Neural progenitor cell (in vitro differentiated cells): ENCODE results near the gene DNAH7. TPM values are rescaled to one million over a fixed set of nuclear protein-coding genes. Genes with fewer than 3 reads are reported as not detected.

Experiments used
- DNase-seq: peaks from one replicate; pipeline ENCODE4 v3.0.0-alpha.2; 2016; ENCODE audit warnings: low spot score
- H2AFZ ChIP-seq: fragments of 200-600 bp; sonication (generic); replicated peaks from 2 replicates; pipeline ENCODE4 v1.6.1; 2016; ENCODE audit warnings: antibody characterized with exemption
- H3F3A ChIP-seq: fragments of 200-600 bp; sonication (generic); 2 replicates; pipeline ENCODE4 v1.6.1; 2016; ENCODE audit warnings: antibody characterized with exemption, low read depth
- H3K27ac ChIP-seq: fragments of 200-600 bp; sonication (generic); 2 replicates; pipeline ENCODE4 v1.5.1; 2016; ENCODE audit warnings: mild to moderate bottlenecking
- H3K27me3 ChIP-seq: fragments of 200-600 bp; sonication (generic); 2 replicates; pipeline ENCODE4 v1.6.1; 2016; ENCODE audit warnings: mild to moderate bottlenecking, moderate library complexity
- H3K36me3 ChIP-seq: fragments of 200-600 bp; sonication (generic); 2 replicates; pipeline ENCODE4 v1.5.1; 2016
- H3K4me1 ChIP-seq: fragments of 200-600 bp; sonication (generic); 2 replicates; pipeline ENCODE4 v1.6.1; 2016; ENCODE audit warnings: mixed run types
- H3K4me2 ChIP-seq: fragments of 200-600 bp; sonication (generic); 2 replicates; pipeline ENCODE4 v1.6.1; 2016
- H3K4me3 ChIP-seq: fragments of 200-600 bp; sonication (generic); 2 replicates; pipeline ENCODE4 v1.5.1; 2016
- H3K79me2 ChIP-seq: fragments of 200-600 bp; sonication (generic); 2 replicates; pipeline ENCODE4 v1.6.1; 2016; ENCODE audit warnings: low read depth
- H3K9ac ChIP-seq: fragments of 200-600 bp; sonication (generic); 2 replicates; pipeline ENCODE4 v1.6.1; 2016
- H3K9me3 ChIP-seq: fragments of 200-600 bp; sonication (generic); 2 replicates; pipeline ENCODE4 v1.5.1; 2016; ENCODE audit warnings: low read depth
- H4K20me1 ChIP-seq: fragments of 200-600 bp; sonication (generic); 2 replicates; pipeline ENCODE4 v1.6.1; 2016; ENCODE audit warnings: low read depth
- H3K27ac Mint-ChIP-seq: 3 replicates; pipeline ENCODE4 v1.8.0; 2021; ENCODE audit warnings: mixed read lengths
- H3K27me3 Mint-ChIP-seq: 2 replicates; pipeline ENCODE4 v1.8.0; 2022; ENCODE audit warnings: low read depth, mild to moderate bottlenecking, inconsistent platforms, moderate library complexity, mixed read lengths; ENCODE audit not compliant: insufficient read depth
- H3K36me3 Mint-ChIP-seq: 3 replicates; pipeline ENCODE4 v1.8.0; 2021; ENCODE audit warnings: mixed read lengths
- H3K4me1 Mint-ChIP-seq: 3 replicates; pipeline ENCODE4 v1.8.0; 2021; ENCODE audit warnings: mixed read lengths
- H3K4me3 Mint-ChIP-seq: 3 replicates; pipeline ENCODE4 v1.8.0; 2021; ENCODE audit warnings: mild to moderate bottlenecking, moderate library complexity, mixed read lengths
- H3K9me3 Mint-ChIP-seq: 3 replicates; pipeline ENCODE4 v1.8.0; 2020; ENCODE audit warnings: mixed read lengths
- EZH2 ChIP-seq: fragments of 200-600 bp; sonication (generic); IDR thresholded peaks from 2 replicates; pipeline ENCODE4 v1.6.1; 2017; ENCODE audit warnings: antibody characterized with exemption, mild to moderate bottlenecking, moderate library complexity
- EZH2phosphoT487 ChIP-seq: fragments of 200-600 bp; sonication (generic); IDR thresholded peaks from 2 replicates; pipeline ENCODE4 v1.6.1; 2017; ENCODE audit warnings: antibody characterized with exemption
- total RNA-seq: library from RNA; depleted of rRNA; stranded (reverse); fragments of >200 nt; gene quantifications from 2 replicates; pipeline ENCODE4 v1.2.3, GENCODE V29; 2015; ENCODE audit warnings: low replicate concordance
- TF ChIP-seq, protein P1 (sequence below): fragments of 200-600 bp; sonication (generic); IDR thresholded peaks from 2 replicates; pipeline ENCODE4 v1.5.1; 2017; ENCODE audit warnings: antibody characterized with exemption, mild to moderate bottlenecking

Gene DNAH7
- total RNA-seq, 1 donor from 2014 or later, result 0.49 TPM

DNA sequence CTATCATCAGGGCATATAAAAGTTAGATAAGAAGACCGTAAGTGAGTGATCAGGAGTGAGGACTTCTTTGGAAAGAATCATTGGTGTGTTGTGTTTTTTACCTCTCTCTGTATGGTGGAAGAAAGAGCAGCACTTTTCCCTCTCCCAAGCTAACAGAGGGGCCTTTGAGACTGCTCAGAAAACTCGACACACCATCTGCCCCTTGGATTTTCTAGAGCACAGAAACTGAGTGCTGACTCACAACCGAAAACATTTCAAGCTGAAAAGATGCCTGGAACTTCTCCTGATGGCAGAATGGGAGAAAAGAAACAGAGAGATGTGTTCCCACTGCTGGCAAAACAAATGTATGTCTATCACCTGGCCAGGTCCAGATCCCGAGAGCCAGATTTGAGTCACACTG lies 156.6 kb downstream of the DNAH7 start:
- H2AFZ ChIP-seq, result peak overlapping the region; percentile 58
- no peaks in the 10 kb centered on the region for H3K9me3 ChIP-seq
- H3K4me1 Mint-ChIP-seq, result no peaks in the 10 kb centered on the region
- no peak overlapping the region for H3K9ac ChIP-seq
- no peaks in the 10 kb centered on the region for H3K27me3 Mint-ChIP-seq
- H3K4me3 ChIP-seq, result no peak overlapping the region
- H3K27ac Mint-ChIP-seq, result no peak overlapping the region
- H3K27ac ChIP-seq, result no peak overlapping the region
- DNase-seq, result no peak
- no peaks in the 10 kb centered on the region for H3K9me3 Mint-ChIP-seq
- no peaks in the 10 kb centered on the region for H3K36me3 ChIP-seq
- no peak for TF ChIP-seq EZH2phosphoT487
- TF ChIP-seq, protein P1, sequence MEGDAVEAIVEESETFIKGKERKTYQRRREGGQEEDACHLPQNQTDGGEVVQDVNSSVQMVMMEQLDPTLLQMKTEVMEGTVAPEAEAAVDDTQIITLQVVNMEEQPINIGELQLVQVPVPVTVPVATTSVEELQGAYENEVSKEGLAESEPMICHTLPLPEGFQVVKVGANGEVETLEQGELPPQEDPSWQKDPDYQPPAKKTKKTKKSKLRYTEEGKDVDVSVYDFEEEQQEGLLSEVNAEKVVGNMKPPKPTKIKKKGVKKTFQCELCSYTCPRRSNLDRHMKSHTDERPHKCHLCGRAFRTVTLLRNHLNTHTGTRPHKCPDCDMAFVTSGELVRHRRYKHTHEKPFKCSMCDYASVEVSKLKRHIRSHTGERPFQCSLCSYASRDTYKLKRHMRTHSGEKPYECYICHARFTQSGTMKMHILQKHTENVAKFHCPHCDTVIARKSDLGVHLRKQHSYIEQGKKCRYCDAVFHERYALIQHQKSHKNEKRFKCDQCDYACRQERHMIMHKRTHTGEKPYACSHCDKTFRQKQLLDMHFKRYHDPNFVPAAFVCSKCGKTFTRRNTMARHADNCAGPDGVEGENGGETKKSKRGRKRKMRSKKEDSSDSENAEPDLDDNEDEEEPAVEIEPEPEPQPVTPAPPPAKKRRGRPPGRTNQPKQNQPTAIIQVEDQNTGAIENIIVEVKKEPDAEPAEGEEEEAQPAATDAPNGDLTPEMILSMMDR, result no peak
- H3K36me3 Mint-ChIP-seq, result no peaks in the 10 kb centered on the region
- peaks cover 17% of the 10 kb centered on the region for H3K4me1 ChIP-seq
- no peaks in the 10 kb centered on the region for H4K20me1 ChIP-seq
- no peak overlapping the region for H3K4me3 Mint-ChIP-seq
- H3K27me3 ChIP-seq, result no peaks in the 10 kb centered on the region
- no peak overlapping the region for H3K4me2 ChIP-seq
- no peaks in the 10 kb centered on the region for H3K79me2 ChIP-seq
- no peaks in the 10 kb centered on the region for H3F3A ChIP-seq

DNA sequence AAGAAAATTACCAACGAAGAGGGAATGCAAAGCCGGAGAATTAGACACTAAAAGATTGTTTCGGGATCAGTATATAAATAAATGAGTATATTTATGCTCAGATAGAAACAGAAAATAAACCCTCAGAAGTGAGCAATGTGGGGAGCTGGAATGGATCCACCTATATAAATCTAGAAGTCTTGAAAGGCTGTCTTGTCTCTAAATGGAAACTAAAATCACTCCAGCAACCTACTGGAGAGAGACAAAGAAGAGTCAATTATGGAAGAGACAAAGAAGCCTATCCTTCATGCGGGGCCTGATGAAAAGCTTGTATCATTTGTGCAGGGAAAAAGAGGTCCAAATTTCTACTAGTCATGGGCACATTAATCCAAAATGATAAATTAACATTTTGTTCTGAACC lies 158.1 kb downstream of the DNAH7 start:
- Histone ChIP-seq H3K9ac (no peak overlapping the region), H3K4me1 (peaks cover 17% of the 10 kb centered on the region), H3K79me2 (no peaks in the 10 kb centered on the region), H3K27me3 (no peaks in the 10 kb centered on the region), H4K20me1 (no peaks in the 10 kb centered on the region), H3K4me2 (no peak overlapping the region), H3K4me3 (no peak overlapping the region), H3F3A (no peaks in the 10 kb centered on the region), H3K36me3 (no peaks in the 10 kb centered on the region), H3K27ac (no peak overlapping the region), H2AFZ (peak overlapping the region; percentile 64), H3K9me3 (no peaks in the 10 kb centered on the region)
- DNase-seq, result no peak
- Mint-ChIP-seq H3K36me3 (no peaks in the 10 kb centered on the region), H3K4me3 (no peak overlapping the region), H3K27ac (no peak overlapping the region), H3K9me3 (no peaks in the 10 kb centered on the region), H3K27me3 (no peaks in the 10 kb centered on the region), H3K4me1 (no peaks in the 10 kb centered on the region)
- TF ChIP-seq, protein P1, result no peak
- TF ChIP-seq EZH2 (no peak), EZH2phosphoT487 (no peak)

DNA sequence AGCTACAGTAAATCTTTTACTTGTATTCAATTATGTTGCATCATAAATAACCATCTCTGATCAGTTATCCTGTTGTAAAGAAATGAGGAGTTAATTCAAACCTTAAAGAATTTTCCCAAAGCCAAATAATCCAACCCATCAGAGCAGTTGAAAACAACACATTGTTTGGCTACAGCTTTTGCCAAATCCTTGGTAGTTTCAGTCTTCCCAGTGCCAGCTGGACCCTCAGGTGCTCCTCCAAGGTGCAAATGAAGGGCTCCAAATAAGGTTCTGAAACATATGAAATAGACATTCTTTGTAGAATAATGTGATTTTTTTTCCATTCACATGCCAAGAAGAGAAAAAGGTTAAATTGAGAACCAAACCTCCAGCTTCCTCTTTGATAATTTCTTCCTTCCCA lies 158.7 kb downstream of the DNAH7 start:
- Histone ChIP-seq H3K9ac (no peak overlapping the region), H3K27ac (no peak overlapping the region), H3K4me1 (peaks cover 17% of the 10 kb centered on the region), H3K4me3 (no peak overlapping the region), H3K4me2 (no peak overlapping the region), H3K36me3 (no peaks in the 10 kb centered on the region), H3K27me3 (no peaks in the 10 kb centered on the region), H2AFZ (peak overlapping the region; percentile 64), H3F3A (no peaks in the 10 kb centered on the region), H3K9me3 (no peaks in the 10 kb centered on the region), H3K79me2 (no peaks in the 10 kb centered on the region), H4K20me1 (no peaks in the 10 kb centered on the region)
- Mint-ChIP-seq H3K36me3 (no peaks in the 10 kb centered on the region), H3K27me3 (no peaks in the 10 kb centered on the region), H3K27ac (no peak overlapping the region), H3K4me1 (no peaks in the 10 kb centered on the region), H3K4me3 (no peak overlapping the region), H3K9me3 (no peaks in the 10 kb centered on the region)
- TF ChIP-seq, protein P1, result no peak
- TF ChIP-seq EZH2phosphoT487, result no peak
- TF ChIP-seq EZH2, result no peak
- no peak for DNase-seq
